Gastroesophageal sphincter (tissue), 3 donors: Measurements from ENCODE around the gene PTPRN2.

Source experiments
- CTCF ChIP-seq, 4 experiments: fragments of 200-600 bp in 2 of 4; fragments of 450-650 bp in 2 of 4; sonication (generic) in 1 of 4; IDR thresholded peaks; one replicate each; pipeline ENCODE4 v1.5.1; 2017 to 2019; ENCODE audit warnings: antibody characterized with exemption in 4 of 4, mild to moderate bottlenecking in 2 of 4, moderate library complexity in 2 of 4
- POLR2A ChIP-seq, 2 donors: fragments of 450-650 bp; IDR thresholded peaks; one replicate each; pipeline ENCODE4 v1.6.1; 2017; ENCODE audit warnings: antibody characterized with exemption in 2 of 2, mild to moderate bottlenecking in 2 of 2, moderate library complexity in 1 of 2

- TF ChIP-seq CTCF (IDR thresholded peaks at IDR 0.05): no peak
- TF ChIP-seq POLR2A (IDR thresholded peaks at IDR 0.05): no peak
Measured at GRCh38 chr7:158030071-158030470, 557.6 kb downstream of the PTPRN2 start.
